Measurements from ENCODE around the gene MYO19. TPM values are rescaled to one million over a fixed set of nuclear protein-coding genes. Genes with fewer than 3 reads are reported as not detected.

Gene MYO19
- 100 to 1,000 TPM in 1 of 4 donors, 10 to 100 TPM in 3; 33.3 to 120 (median 69.8) TPM for total RNA-seq

GRCh38 chr17:36534840-36535668, at the start of gene MYO19, which contains the start of gene PIGW:
Gene MYO19, minus strand, starts transcription at chr17:36534868. Its CDS starts 2,330 bp downstream, at chr17:36532538.
Gene PIGW, plus strand, starts transcription at chr17:36534987. Its CDS starts 2,115 bp downstream, at chr17:36537102.
- Histone ChIP-seq H3K9me3 (no peaks in the 10 kb centered on the region), H3K36me3 (peaks cover 0 to 52% (median 0%) of the 10 kb centered on the region in 3 donors), H3K27ac (peak within 1 kb of the TSS; percentile 80 to 96 (median 90)), H3K27me3 (no peaks in the 10 kb centered on the region), H3K4me3 (peak within 1 kb of the TSS; percentile 60 to 85 (median 74)), H3K4me1 (peaks cover 0 to 19% (median 8%) of the 10 kb centered on the region in 4 donors)
- TF ChIP-seq POLR2A (IDR thresholded peaks at IDR 0.05) (peak; percentile 66 to 82), CTCF (IDR thresholded peaks at IDR 0.05) (peak in 2 of 5 experiments; percentile 27 to 35), EP300 (IDR thresholded peaks at IDR 0.05) (peak; percentile 50 to 94)
- WGBS, 2 donors, result 1% methylated on average over 63 to 79 of the region's 83 CpGs
- DNase-seq (ENCODE audit: low spot score in 2 of 2), result peak; percentile 63 to 70

- DNase-seq (ENCODE audit: low spot score in 2 of 2), result no peak
- TF ChIP-seq EP300 (IDR thresholded peaks at IDR 0.05), result no peak
- TF ChIP-seq CTCF (IDR thresholded peaks at IDR 0.05), result no peak
- TF ChIP-seq POLR2A (IDR thresholded peaks at IDR 0.05), result no peak
- Histone ChIP-seq H3K4me3 (no peak overlapping the region), H3K27me3 (no peaks in the 10 kb centered on the region), H3K36me3 (peaks cover 3 to 95% (median 28%) of the 10 kb centered on the region in 3 donors), H3K27ac (no peak overlapping the region), H3K4me1 (peaks cover 0 to 10% (median 3%) of the 10 kb centered on the region in 4 donors), H3K9me3 (no peaks in the 10 kb centered on the region)
- 41 to 51% methylated on average over 1 of the region's 1 CpG for WGBS, 2 donors
These were observed 49.1 kb upstream of the MYO19 start for GRCh38 chr17:36583787-36584186.

GRCh38 chr17:36578671-36579070, 44.0 kb upstream of the MYO19 start:
- TF ChIP-seq EP300 (IDR thresholded peaks at IDR 0.05) (no peak), POLR2A (IDR thresholded peaks at IDR 0.05) (no peak), CTCF (IDR thresholded peaks at IDR 0.05) (no peak)
- H3K4me3 ChIP-seq, result no peak overlapping the region
- no peak for DNase-seq (ENCODE audit: low spot score in 2 of 2)
- H3K27ac ChIP-seq, result peak overlapping the region in 1 of 4 donors; percentile 8
- no peaks in the 10 kb centered on the region for H3K27me3 ChIP-seq
- H3K36me3 ChIP-seq, result peaks cover 0 to 63% (median 28%) of the 10 kb centered on the region in 3 donors
- no peaks in the 10 kb centered on the region for H3K9me3 ChIP-seq
- H3K4me1 ChIP-seq, result peaks cover 0 to 30% (median 12%) of the 10 kb centered on the region in 4 donors
- WGBS, 2 donors, result 54 to 61% methylated on average over 2 of the region's 2 CpGs

- WGBS, 2 donors, result 56 to 82% methylated on average over 2 of the region's 2 CpGs
- DNase-seq (ENCODE audit: low spot score in 2 of 2), result no peak
- Histone ChIP-seq H3K4me3 (no peak overlapping the region), H3K4me1 (peaks cover 0 to 30% (median 12%) of the 10 kb centered on the region in 4 donors), H3K27me3 (no peaks in the 10 kb centered on the region), H3K27ac (no peak overlapping the region), H3K36me3 (peaks cover 0 to 62% (median 19%) of the 10 kb centered on the region in 3 donors), H3K9me3 (no peaks in the 10 kb centered on the region)
- TF ChIP-seq POLR2A (IDR thresholded peaks at IDR 0.05), result no peak
- no peak for TF ChIP-seq EP300 (IDR thresholded peaks at IDR 0.05)
- no peak for TF ChIP-seq CTCF (IDR thresholded peaks at IDR 0.05)
These were observed 42.1 kb upstream of the MYO19 start for GRCh38 chr17:36576793-36577192.

GRCh38 chr17:36575028-36575427, 40.4 kb upstream of the MYO19 start:
- DNase-seq (ENCODE audit: low spot score in 2 of 2), result no peak
- H3K4me3 ChIP-seq, result no peak overlapping the region
- 95 to 97% methylated on average over 11 to 12 of the region's 12 CpGs for WGBS, 2 donors
- TF ChIP-seq EP300 (IDR thresholded peaks at IDR 0.05) (no peak), POLR2A (IDR thresholded peaks at IDR 0.05) (no peak), CTCF (IDR thresholded peaks at IDR 0.05) (no peak)
- H3K4me1 ChIP-seq, result peaks cover 0 to 30% (median 12%) of the 10 kb centered on the region in 4 donors
- H3K9me3 ChIP-seq, result no peaks in the 10 kb centered on the region
- no peaks in the 10 kb centered on the region for H3K27me3 ChIP-seq
- H3K36me3 ChIP-seq, result peaks cover 0 to 62% (median 18%) of the 10 kb centered on the region in 3 donors
- H3K27ac ChIP-seq, result no peak overlapping the region

All from tibial nerve (tissue), 4 donors.